HG03460 (cell line): Measurements from ENCODE around the gene KRT74.
"Not testable (repeated sequence)": the region's sequence is repeated elsewhere in the genome, so short reads cannot be mapped to it uniquely, and the experiment has no call there.

ENCODE experiments used
- ATAC-seq: cut with Tn5 transposase; IDR thresholded peaks from one replicate; pipeline ENCODE4 v1.9.1; 2021; ENCODE audit not compliant: unreplicated experiment

KRT74 gene

GRCh38 chr12:52603314-52603713 is 29.7 kb upstream of the KRT74 start:
- ATAC-seq = no peak

GRCh38 chr12:52602552-52602951 is 28.9 kb upstream of the KRT74 start:
- ATAC-seq = no peak

- no peak for ATAC-seq
These were observed 28.0 kb upstream of the KRT74 start for GRCh38 chr12:52601671-52602070.

DNA sequence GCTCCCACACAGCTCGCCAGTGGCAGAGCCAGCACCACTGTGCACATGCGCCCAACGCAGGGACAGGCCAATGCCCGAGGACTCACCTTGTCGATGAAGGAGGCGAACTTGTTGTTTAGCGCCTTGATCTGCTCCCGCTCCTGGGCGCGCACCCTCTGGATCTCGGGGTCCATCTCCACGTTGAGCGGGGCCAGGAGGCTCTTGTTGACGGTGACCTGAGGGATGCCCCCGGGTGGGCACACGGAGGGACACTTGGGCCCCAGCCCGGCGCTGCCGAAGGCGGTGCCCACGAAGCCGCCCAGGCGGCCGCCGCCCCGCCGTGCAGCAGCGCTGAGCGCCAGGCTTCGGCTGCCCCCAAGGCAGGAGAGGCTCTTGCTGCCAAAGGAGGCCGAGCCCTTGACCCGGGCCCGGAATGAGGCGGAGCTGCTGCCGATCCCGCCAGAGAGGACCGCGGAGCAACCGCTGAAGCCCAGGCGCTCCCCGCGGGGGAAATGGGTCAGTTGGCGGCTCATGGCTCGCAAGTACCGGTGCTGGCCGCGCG is 27.4 kb upstream of the KRT74 start, which contains the start of gene KRT72:
Gene KRT72, minus strand, starts transcription at position 523 of the 541 bp plus-strand sequence. Its CDS starts 11 bp downstream, at position 512.
- no peak for ATAC-seq

DNA sequence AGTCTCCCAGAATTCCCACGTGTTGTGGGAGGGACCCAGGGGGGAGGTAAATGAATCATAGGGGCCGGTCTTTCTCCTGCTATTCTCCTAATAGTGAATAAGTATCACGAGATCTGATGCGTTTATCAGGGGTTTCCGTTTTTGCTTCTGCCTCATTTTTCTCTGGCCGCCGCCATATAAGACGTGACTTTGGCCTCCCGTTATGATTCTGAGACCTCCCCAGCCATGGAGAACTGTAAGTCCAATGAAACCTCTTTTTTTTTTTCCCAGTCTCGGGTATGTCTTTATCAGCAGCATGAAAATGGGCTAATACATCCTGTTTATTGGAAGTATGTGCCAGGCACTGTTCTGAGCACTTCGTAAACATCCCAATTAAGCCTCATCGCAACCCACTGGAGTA is 26.8 kb upstream of the KRT74 start:
- ATAC-seq = no peak

DNA sequence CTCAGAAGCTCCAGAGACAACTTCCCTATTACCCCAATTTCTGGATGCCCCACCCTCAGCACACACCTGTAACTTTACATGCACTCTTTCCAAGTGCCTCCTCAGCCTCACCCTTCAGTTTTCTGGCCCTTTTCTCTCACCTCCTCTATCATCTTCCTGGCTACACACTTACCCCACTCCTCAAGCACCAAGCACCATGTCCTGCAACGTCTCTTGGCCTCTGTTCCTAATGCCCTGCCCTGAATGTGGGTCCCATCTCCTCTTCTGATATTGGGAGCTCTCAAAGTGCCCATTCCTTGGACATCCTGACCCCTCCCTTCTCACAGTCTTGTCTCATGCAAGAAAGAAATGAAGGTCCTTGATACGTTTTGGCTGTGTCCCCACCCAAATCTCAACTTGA is 26.4 kb upstream of the KRT74 start:
- ATAC-seq = no peak

DNA sequence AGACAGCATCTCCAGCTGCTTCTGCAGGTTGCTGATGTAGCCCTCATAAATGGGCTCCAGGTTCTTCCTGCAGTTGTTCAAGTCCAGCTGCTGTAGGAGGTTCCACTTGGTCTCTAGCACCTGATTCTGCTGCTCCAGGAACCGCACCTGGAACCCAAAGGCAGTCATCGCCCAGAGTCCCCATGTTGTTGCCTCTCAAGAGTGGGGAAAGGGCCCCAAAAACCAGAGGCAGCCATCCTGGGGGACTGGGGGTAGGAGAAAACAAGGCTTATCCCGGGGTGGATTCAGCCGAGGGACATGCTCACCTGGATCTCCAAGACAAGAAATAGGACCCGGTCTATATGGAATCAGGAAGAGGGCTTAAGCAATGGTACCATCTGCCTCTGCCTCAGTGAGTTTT is 25.3 kb upstream of the KRT74 start:
- ATAC-seq = no peak

DNA sequence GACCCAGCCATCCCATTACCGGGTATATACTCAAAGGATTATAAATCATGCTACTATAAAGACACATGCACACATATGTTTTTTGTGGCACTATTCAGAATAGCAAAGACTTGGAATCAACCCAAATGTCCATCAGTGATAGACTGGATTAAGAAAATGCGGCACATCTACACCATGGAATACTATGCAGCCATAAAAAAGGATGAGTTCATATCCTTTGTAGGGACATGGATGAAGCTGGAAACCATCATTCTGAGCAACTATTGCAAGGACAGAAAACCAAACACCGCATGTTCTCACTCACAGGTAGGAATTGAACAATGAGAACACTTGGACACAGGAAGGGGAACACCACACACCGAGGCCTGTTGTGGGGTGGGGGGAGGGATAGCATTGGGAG is 20.6 kb upstream of the KRT74 start:
- not testable (repeated sequence) for ATAC-seq

GRCh38 chr12:52591521-52591920 is 17.9 kb upstream of the KRT74 start:
- no peak for ATAC-seq

GRCh38 chr12:52590021-52590420 is 16.4 kb upstream of the KRT74 start:
- ATAC-seq = no peak

- no peak for ATAC-seq
These were observed 13.9 kb upstream of the KRT74 start for GRCh38 chr12:52587563-52587962.

GRCh38 chr12:52585946-52586345 is 12.3 kb upstream of the KRT74 start:
- no peak for ATAC-seq

DNA sequence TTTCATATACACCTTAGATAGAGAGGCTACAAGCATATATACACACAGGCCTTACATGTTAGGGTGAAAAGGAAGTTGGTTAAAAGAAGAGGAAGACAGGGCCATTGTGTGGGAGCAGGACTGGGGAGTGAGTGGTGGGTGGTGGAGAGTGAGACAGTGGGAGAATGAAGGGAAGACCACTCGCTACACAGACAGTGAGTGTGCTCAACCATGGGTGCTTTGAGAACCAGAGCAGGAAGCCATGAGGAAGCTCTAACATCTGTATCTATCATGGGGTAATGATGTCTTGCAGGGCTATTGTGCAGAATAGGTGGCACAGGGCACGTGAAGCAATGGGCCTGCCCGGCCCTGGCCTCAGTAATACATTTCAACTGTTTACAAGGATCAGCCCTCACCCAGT is 11.4 kb upstream of the KRT74 start:
- ATAC-seq = no peak

DNA sequence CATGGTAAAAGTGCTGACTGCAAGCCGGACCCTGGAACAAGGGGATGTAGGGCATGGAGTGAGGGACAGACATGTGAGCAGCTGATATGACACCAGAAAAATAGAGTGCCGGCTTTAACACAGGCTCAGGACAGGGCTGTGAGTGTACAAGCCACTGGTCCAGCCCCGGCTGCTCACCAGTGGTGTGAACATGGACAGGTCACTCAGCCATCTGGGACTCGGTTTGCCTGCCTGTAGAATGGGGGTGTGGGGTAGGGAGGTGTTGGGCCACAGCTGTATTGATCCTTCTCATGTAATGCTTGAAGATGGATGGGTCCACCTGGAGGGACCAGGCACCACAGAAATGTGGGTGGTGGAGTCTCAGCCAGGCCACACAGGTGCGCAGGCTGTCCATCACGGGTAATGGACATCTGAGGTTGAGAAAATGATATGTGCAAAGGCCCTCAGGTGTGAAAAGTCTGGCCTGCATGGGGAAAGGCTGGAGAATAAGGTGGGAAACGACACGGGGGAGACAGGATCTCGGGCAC is 10.6 kb upstream of the KRT74 start:
- no peak for ATAC-seq

GRCh38 chr12:52582971-52583456 is 9.4 kb upstream of the KRT74 start:
- no peak for ATAC-seq

- ATAC-seq = no peak
These were observed 8.8 kb upstream of the KRT74 start for GRCh38 chr12:52582486-52582885.

DNA sequence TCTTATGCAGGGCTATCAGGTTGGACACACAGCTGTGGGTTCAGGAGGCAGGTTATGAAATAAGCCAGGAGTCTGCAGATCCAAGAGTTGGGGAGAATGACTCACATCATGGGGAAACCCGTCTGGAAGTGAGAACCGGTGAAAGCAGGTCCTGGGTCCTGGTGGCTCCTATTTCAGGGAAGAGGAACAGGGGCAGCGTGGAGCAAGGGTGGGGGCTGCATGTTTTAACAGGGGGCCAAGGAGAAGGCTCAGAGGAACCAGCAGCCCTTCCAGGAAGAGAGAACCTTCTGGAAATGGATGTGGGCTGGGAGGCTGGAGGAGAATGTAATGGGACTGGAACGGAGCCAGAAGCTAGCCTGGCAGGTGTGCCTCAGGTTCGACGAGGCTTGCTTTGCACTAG is 7.8 kb upstream of the KRT74 start:
- ATAC-seq = no peak

- ATAC-seq = no peak
These were observed 7.4 kb upstream of the KRT74 start for GRCh38 chr12:52581066-52581465.

DNA sequence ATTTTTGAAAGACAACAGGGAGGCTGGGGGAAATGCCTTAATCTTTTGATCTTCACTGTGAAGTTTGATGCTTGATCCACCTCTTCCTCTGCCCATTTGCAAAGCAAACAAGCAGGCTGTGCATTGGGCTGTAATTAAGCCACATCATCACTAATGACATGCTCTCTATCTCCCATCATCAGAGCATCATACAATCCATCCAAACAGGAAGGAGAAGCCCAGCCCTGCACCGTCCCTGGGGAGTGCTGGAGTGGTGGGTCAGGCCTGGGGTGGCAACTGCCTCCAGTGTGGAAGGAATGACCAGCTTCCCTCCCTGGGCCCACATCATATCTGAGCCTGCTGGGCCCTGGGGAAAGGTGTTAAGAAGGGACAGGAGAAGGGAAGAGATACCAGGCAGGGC is 6.9 kb upstream of the KRT74 start:
- ATAC-seq = no peak

DNA sequence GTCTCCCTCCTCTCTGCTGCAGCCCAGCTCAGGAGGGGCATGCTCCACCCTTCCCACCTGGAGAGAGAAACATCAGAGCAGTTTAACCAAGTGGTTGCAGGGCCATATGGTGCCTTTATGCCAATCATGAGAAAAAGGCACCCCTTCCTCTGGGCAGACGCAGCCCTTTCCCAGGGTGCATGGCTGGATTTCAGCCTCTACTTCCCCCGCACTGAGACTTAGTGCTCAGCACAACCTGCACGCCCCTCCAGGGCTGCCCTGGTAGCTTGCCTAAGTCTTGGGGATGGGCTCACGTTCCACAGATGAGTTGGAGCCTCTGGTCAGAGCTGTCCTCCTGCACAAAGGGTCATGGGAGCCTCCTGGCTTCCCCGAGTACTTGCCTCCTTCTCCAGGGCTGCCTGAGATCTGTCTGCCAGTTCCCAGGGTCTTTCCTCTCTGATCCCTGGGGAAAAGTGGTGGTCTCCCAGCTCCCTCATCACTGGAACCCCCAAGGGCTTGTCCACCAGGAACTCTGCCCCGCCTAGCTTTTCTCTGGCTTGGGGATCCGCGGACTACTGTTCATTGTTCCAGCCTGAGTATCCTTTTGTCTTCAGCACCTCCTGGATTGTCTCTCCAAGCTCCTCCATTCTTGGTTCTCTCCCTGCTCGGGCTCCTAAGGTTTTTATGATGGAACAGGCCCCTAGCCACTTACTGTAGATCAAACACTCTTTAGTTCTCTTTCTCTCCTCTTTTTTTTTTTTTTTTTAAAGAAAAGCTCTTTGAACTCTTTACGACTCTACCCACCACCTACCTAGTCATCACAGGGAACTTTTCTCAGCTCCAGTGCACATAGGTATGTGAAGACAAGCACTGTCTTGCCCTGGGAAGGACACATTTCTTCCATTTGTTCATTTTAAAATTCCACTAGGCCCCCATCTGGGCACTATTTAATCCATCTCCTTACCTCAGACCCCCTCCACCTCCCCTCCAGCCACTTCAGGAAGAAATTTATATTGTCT is 6.1 kb upstream of the KRT74 start:
- ATAC-seq = no peak

DNA sequence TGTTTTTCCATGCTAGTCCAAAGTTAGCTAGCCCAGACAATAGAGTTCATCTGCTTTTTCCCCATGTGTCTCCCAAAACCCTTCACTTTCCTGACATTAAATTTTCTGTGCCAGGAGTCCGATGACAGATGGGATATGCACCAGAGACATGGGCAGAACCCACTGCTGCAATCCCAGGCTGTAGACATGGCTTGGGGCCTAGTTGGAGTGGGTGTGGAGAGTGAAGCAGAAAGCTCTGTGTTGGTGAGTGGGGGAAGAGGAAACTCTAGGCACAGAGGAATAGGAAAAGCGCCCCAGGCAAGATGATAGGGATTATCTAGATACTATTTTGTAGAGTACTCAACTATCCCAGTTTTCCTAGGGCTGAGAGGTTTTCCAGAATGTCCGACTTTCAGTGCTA is 4.8 kb upstream of the KRT74 start:
- ATAC-seq = no peak

DNA sequence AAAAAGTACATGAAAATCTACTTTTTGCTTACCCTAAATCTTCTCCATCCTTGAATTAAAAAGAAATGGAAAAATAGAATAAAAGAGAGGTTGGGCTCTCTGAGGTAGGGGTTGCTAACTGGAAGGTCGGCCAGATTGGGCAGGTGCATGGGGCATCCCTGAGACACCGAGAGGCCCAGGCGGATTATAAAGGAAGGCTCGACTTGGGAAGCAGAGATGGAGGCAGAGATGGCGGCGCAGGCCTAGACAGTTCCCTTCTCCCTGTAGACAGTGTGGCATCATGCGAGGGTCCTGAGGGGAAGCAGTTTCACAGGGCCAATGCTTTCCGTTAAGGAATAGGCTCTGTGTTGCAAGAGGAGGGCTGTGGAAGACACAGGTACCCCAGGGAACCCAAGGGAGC is 3.7 kb upstream of the KRT74 start:
- ATAC-seq = no peak
